Measurements from ENCODE around the gene CC2D2B. TPM values are rescaled to one million over a fixed set of nuclear protein-coding genes. Genes with fewer than 3 reads are reported as not detected.
A peak's percentile ranks its signal among the peaks of the same experiment; 100 is the strongest.

Gene CC2D2B
- total RNA-seq, 1 donor from 2014 or later, result 0.18 TPM

GRCh38 chr10:95941115-95941514 lies 33.3 kb downstream of the CC2D2B start:
- Mint-ChIP-seq H3K27me3 (ENCODE audit: low read depth, unreplicated experiment) (no peaks in the 10 kb centered on the region), H3K27ac (ENCODE audit: unreplicated experiment) (no peak overlapping the region), H3K4me1 (ENCODE audit: low read depth, unreplicated experiment) (no peaks in the 10 kb centered on the region), H3K36me3 (ENCODE audit: low read depth, unreplicated experiment) (no peaks in the 10 kb centered on the region), H3K4me3 (ENCODE audit: unreplicated experiment) (no peak overlapping the region), H3K9me3 (ENCODE audit: unreplicated experiment) (peaks cover 3% of the 10 kb centered on the region)
- no peak overlapping the region for H3K4me3 ChIP-seq (ENCODE audit: insufficient read depth, low read depth, low read length)
- FAIRE-seq (peak; percentile 29), DNase-seq (ENCODE audit: low read depth) (no peak)
- no peak overlapping the region for H3K9ac ChIP-seq (ENCODE audit: low read length)
- TF ChIP-seq EZH2 (IDR thresholded peaks at IDR 0.05; ENCODE audit: insufficient read depth, low read length), result no peak
- TF ChIP-seq, protein P1, sequence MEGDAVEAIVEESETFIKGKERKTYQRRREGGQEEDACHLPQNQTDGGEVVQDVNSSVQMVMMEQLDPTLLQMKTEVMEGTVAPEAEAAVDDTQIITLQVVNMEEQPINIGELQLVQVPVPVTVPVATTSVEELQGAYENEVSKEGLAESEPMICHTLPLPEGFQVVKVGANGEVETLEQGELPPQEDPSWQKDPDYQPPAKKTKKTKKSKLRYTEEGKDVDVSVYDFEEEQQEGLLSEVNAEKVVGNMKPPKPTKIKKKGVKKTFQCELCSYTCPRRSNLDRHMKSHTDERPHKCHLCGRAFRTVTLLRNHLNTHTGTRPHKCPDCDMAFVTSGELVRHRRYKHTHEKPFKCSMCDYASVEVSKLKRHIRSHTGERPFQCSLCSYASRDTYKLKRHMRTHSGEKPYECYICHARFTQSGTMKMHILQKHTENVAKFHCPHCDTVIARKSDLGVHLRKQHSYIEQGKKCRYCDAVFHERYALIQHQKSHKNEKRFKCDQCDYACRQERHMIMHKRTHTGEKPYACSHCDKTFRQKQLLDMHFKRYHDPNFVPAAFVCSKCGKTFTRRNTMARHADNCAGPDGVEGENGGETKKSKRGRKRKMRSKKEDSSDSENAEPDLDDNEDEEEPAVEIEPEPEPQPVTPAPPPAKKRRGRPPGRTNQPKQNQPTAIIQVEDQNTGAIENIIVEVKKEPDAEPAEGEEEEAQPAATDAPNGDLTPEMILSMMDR (IDR thresholded peaks at IDR 0.05; ENCODE audit: insufficient read depth, low read depth, low read length), result no peak
- no peak overlapping the region for H3K27ac ChIP-seq (ENCODE audit: low read depth, low read length)
- no peaks in the 10 kb centered on the region for H3K4me1 ChIP-seq (ENCODE audit: insufficient read depth, low read length)
- H4K20me1 ChIP-seq (ENCODE audit: insufficient read depth, low read length), result no peaks in the 10 kb centered on the region
- H3K4me2 ChIP-seq (ENCODE audit: low read length), result no peak overlapping the region
- no peaks in the 10 kb centered on the region for H3K79me2 ChIP-seq (ENCODE audit: insufficient read depth, low read length)
- no peak overlapping the region for H2AFZ ChIP-seq (ENCODE audit: low read depth, low read length)
- no peaks in the 10 kb centered on the region for H3K27me3 ChIP-seq (ENCODE audit: insufficient read depth, low read length)
- H3K36me3 ChIP-seq (ENCODE audit: insufficient read depth, low read length), result no peaks in the 10 kb centered on the region
- H3K9me3 ChIP-seq (ENCODE audit: insufficient read depth, low read depth, low read length), result no peaks in the 10 kb centered on the region

- Histone ChIP-seq H3K79me2 (ENCODE audit: insufficient read depth, low read length) (no peaks in the 10 kb centered on the region), H3K9ac (ENCODE audit: low read length) (no peak overlapping the region), H4K20me1 (ENCODE audit: insufficient read depth, low read length) (no peaks in the 10 kb centered on the region), H3K36me3 (ENCODE audit: insufficient read depth, low read length) (no peaks in the 10 kb centered on the region), H3K9me3 (ENCODE audit: insufficient read depth, low read depth, low read length) (no peaks in the 10 kb centered on the region), H3K4me2 (ENCODE audit: low read length) (no peak overlapping the region), H3K4me1 (ENCODE audit: insufficient read depth, low read length) (no peaks in the 10 kb centered on the region), H3K27ac (ENCODE audit: low read depth, low read length) (no peak overlapping the region), H3K4me3 (ENCODE audit: insufficient read depth, low read depth, low read length) (no peak overlapping the region), H2AFZ (ENCODE audit: low read depth, low read length) (no peak overlapping the region), H3K27me3 (ENCODE audit: insufficient read depth, low read length) (no peaks in the 10 kb centered on the region)
- TF ChIP-seq, protein P1 (IDR thresholded peaks at IDR 0.05; ENCODE audit: insufficient read depth, low read depth, low read length), result no peak
- TF ChIP-seq EZH2 (IDR thresholded peaks at IDR 0.05; ENCODE audit: insufficient read depth, low read length), result no peak
- H3K36me3 Mint-ChIP-seq (ENCODE audit: low read depth, unreplicated experiment), result no peaks in the 10 kb centered on the region
- H3K4me1 Mint-ChIP-seq (ENCODE audit: low read depth, unreplicated experiment), result no peaks in the 10 kb centered on the region
- no peak for FAIRE-seq
- peaks cover 6% of the 10 kb centered on the region for H3K9me3 Mint-ChIP-seq (ENCODE audit: unreplicated experiment)
- no peak for DNase-seq (ENCODE audit: low read depth)
- no peaks in the 10 kb centered on the region for H3K27me3 Mint-ChIP-seq (ENCODE audit: low read depth, unreplicated experiment)
- H3K4me3 Mint-ChIP-seq (ENCODE audit: unreplicated experiment), result no peak overlapping the region
- no peak overlapping the region for H3K27ac Mint-ChIP-seq (ENCODE audit: unreplicated experiment)
Observed at GRCh38 chr10:95963202-95963990, 55.6 kb downstream of the CC2D2B start.

DNA sequence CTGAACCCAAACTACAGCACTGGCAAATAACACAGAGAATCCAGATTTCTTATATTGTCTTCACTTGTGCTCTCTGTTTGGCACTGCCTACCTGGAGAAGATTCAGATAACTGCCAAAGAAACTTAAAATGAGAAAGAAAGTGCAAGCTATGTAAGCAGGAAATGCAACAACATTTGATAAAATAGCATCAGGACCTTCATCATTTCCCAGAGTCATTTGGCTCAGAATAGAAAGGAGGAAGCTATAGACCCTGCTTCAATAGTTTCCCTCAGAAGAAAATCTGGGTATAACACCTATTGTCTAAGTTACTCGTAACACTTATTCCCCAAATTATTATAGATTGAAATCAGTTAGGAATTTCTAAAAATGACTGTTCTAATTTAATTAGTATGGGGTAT lies 56.2 kb downstream of the CC2D2B start:
- Mint-ChIP-seq H3K36me3 (ENCODE audit: low read depth, unreplicated experiment) (no peaks in the 10 kb centered on the region), H3K27me3 (ENCODE audit: low read depth, unreplicated experiment) (no peaks in the 10 kb centered on the region), H3K4me3 (ENCODE audit: unreplicated experiment) (no peak overlapping the region), H3K9me3 (ENCODE audit: unreplicated experiment) (peaks cover 3% of the 10 kb centered on the region), H3K27ac (ENCODE audit: unreplicated experiment) (no peak overlapping the region), H3K4me1 (ENCODE audit: low read depth, unreplicated experiment) (no peaks in the 10 kb centered on the region)
- Histone ChIP-seq H3K9ac (ENCODE audit: low read length) (no peak overlapping the region), H3K27me3 (ENCODE audit: insufficient read depth, low read length) (no peaks in the 10 kb centered on the region), H4K20me1 (ENCODE audit: insufficient read depth, low read length) (no peaks in the 10 kb centered on the region), H3K4me2 (ENCODE audit: low read length) (no peak overlapping the region), H2AFZ (ENCODE audit: low read depth, low read length) (no peak overlapping the region), H3K9me3 (ENCODE audit: insufficient read depth, low read depth, low read length) (no peaks in the 10 kb centered on the region), H3K4me3 (ENCODE audit: insufficient read depth, low read depth, low read length) (no peak overlapping the region), H3K4me1 (ENCODE audit: insufficient read depth, low read length) (no peaks in the 10 kb centered on the region), H3K36me3 (ENCODE audit: insufficient read depth, low read length) (no peaks in the 10 kb centered on the region), H3K79me2 (ENCODE audit: insufficient read depth, low read length) (no peaks in the 10 kb centered on the region), H3K27ac (ENCODE audit: low read depth, low read length) (no peak overlapping the region)
- DNase-seq (ENCODE audit: low read depth) (no peak), FAIRE-seq (no peak)
- no peak for TF ChIP-seq EZH2 (IDR thresholded peaks at IDR 0.05; ENCODE audit: insufficient read depth, low read length)

Data from astrocyte (in vitro differentiated cells and primary cell).